Endothelial cell of umbilical vein (primary cell): ENCODE results near the gene NAA40. TPM values are rescaled to one million over a fixed set of nuclear protein-coding genes. Genes with fewer than 3 reads are reported as not detected.

Source experiments
- BruUV-seq: library from RNA; stranded (reverse); fragments of 400-500 nt; replicated peaks from 2 replicates; lab custom pipeline; 2021; lab: Mats Ljungman, UMichigan
- CTCF ChIA-PET: fragments of 300-600, 350-600 bp; sonication (Branson Sonifier 250); formaldehyde crosslinking; loops from one replicate; lab custom pipeline; 2021; ENCODE audit warnings: antibody characterized with exemption, inconsistent platforms; lab: Charles Lee
- POLR2A ChIA-PET: fragments of 300-600, 350-600 bp; sonication (Branson Sonifier 250); formaldehyde crosslinking; loops from one replicate; lab custom pipeline; 2021; ENCODE audit warnings: antibody characterized with exemption, inconsistent platforms; lab: Charles Lee
- DNase-seq: peaks from one replicate; pipeline ENCODE4 v3.0.0-alpha.2; 2011; ENCODE audit warnings: low read depth, low spot score
- FAIRE-seq: peaks from 2 replicates; lab custom pipeline; 2011; peaks lifted over from hg19 to GRCh38; lab: Jason Lieb, UNC
- H2AFZ ChIP-seq: 2 replicates; pipeline ENCODE4 v1.6.0; 2012; ENCODE audit warnings: low read depth, low read length, control low read depth, inconsistent platforms
- H3K27ac ChIP-seq: 2 replicates; pipeline ENCODE4 v1.5.1; 2011; ENCODE audit warnings: low read depth, mild to moderate bottlenecking, control low read depth, low read length, moderate library complexity; ENCODE audit not compliant: insufficient read depth
- H3K27me3 ChIP-seq, 2 experiments: 2 replicates each; pipeline versions ENCODE4 v1.6.0 to v1.6.1; 2011; ENCODE audit warnings: low read length in 2 of 2, mixed read lengths in 1 of 2; ENCODE audit not compliant: control insufficient read depth in 2 of 2, insufficient read depth in 2 of 2
- H3K36me3 ChIP-seq, 2 experiments: 2 replicates in 1 of 2; 3 replicates in 1 of 2; pipeline ENCODE4 v1.5.1; 2011; ENCODE audit warnings: low read length in 2 of 2, mild to moderate bottlenecking in 1 of 2, moderate library complexity in 1 of 2; ENCODE audit not compliant: control insufficient read depth in 2 of 2, insufficient read depth in 2 of 2; ENCODE audit errors: extremely low read depth in 1 of 2
- H3K4me1 ChIP-seq: 3 replicates; pipeline ENCODE4 v1.5.1; 2011; ENCODE audit warnings: mild to moderate bottlenecking, low read length; ENCODE audit not compliant: control insufficient read depth, insufficient read depth; ENCODE audit errors: extremely low read depth
- H3K4me2 ChIP-seq: 2 replicates; pipeline ENCODE4 v1.6.1; 2011; ENCODE audit warnings: low read length, control low read depth, mixed read lengths; ENCODE audit not compliant: insufficient read depth
- H3K4me3 ChIP-seq, 3 experiments: fragments of 200-600 bp in 1 of 3; sonication (generic), shearing (Covaris generic) in 1 of 3; replicated peaks in 1 of 3; 2 replicates each; pipeline ENCODE4 v1.5.1; 2011 to 2016; ENCODE audit warnings: control low read depth in 3 of 3, low read length in 3 of 3, mild to moderate bottlenecking in 2 of 3, inconsistent platforms in 1 of 3, low read depth in 1 of 3, moderate library complexity in 1 of 3; ENCODE audit not compliant: insufficient read depth in 1 of 3
- H3K79me2 ChIP-seq: 2 replicates; pipeline ENCODE4 v1.6.0; 2012; ENCODE audit warnings: low read length, inconsistent platforms; ENCODE audit not compliant: control insufficient read depth, insufficient read depth
- H3K9ac ChIP-seq: replicated peaks from 2 replicates; pipeline ENCODE3; 2011; ENCODE audit warnings: low read length, control low read depth; ENCODE audit not compliant: insufficient read depth; ENCODE audit errors: extremely low read depth
- H3K9me1 ChIP-seq: replicated peaks from 3 replicates; pipeline ENCODE4 v1.6.0; 2011; ENCODE audit warnings: mild to moderate bottlenecking, low read length; ENCODE audit not compliant: control insufficient read depth, insufficient read depth; ENCODE audit errors: extremely low read depth
- H3K9me3 ChIP-seq: replicated peaks from 2 replicates; pipeline ENCODE4 v1.5.1; 2012; ENCODE audit warnings: low read length, inconsistent platforms; ENCODE audit not compliant: control insufficient read depth, insufficient read depth
- H4K20me1 ChIP-seq: replicated peaks from 2 replicates; pipeline ENCODE3; 2011; ENCODE audit warnings: mild to moderate bottlenecking, low read length; ENCODE audit not compliant: control insufficient read depth, insufficient read depth; ENCODE audit errors: extremely low read depth
- CTCF ChIP-seq, 2 donors: IDR thresholded peaks; 1 replicate in 1 of 2; 2 replicates in 1 of 2; pipeline ENCODE4 v1.5.1; 2011; ENCODE audit warnings: low read length in 2 of 2, mild to moderate bottlenecking in 2 of 2, moderate library complexity in 2 of 2, control low read depth in 1 of 2, inconsistent platforms in 1 of 2, low read depth in 1 of 2; ENCODE audit not compliant: insufficient read depth in 1 of 2; ENCODE audit errors: extremely low read depth in 1 of 2
- EZH2 ChIP-seq: IDR thresholded peaks from 2 replicates; pipeline ENCODE4 v1.6.1; 2012; ENCODE audit warnings: borderline replicate concordance, low read depth, mild to moderate bottlenecking, moderate library complexity, low read length, inconsistent platforms; ENCODE audit not compliant: severe bottlenecking
- FOS ChIP-seq: IDR thresholded peaks from 2 replicates; pipeline ENCODE4 v1.6.1; 2011; ENCODE audit warnings: mild to moderate bottlenecking, low read length, moderate library complexity, borderline replicate concordance; ENCODE audit not compliant: insufficient read depth
- JUN ChIP-seq: IDR thresholded peaks from 2 replicates; pipeline ENCODE4 v1.6.1; 2011; ENCODE audit warnings: borderline replicate concordance, low read depth; ENCODE audit not compliant: insufficient read length, insufficient read depth
- MYC ChIP-seq: IDR thresholded peaks from one replicate; pipeline ENCODE4 v1.6.1; 2011; ENCODE audit warnings: mild to moderate bottlenecking, low read depth, low read length
- POLR2A ChIP-seq: IDR thresholded peaks from 2 replicates; pipeline ENCODE4 v1.6.1; 2012; ENCODE audit warnings: low read depth, mild to moderate bottlenecking, control low read depth, low read length
- POLR2AphosphoS5 ChIP-seq: IDR thresholded peaks from 2 replicates; pipeline ENCODE4 v1.6.1; 2012; ENCODE audit warnings: low read depth, mild to moderate bottlenecking, control low read depth, low read length, moderate library complexity; ENCODE audit not compliant: insufficient read depth
- dilution Hi-C: fragments of 300-500 bp; cut with MboI; formaldehyde crosslinking; loops from one replicate; pipeline ENCODE4 v1.15.0; 2019; ENCODE audit warnings: low sequenced_read_pairs; ENCODE audit not compliant: extremely low pct_ligation_motif_present
- intact Hi-C: fragments of 100-400 bp; cut with micrococcal nuclease; formaldehyde crosslinking; loops from one replicate; pipeline ENCODE4 v1.10.0; 2022
- polyA plus RNA-seq, 4 experiments: library from polyadenylated mRNA; depleted of rRNA in 3 of 4; stranded (reverse) in 3 of 4; unstranded in 1 of 4; fragments of >200 nt; gene quantifications; 2 replicates each; pipeline versions ENCODE4 v1.2.1 to v1.2.3, GENCODE V29; 2011 to 2012; ENCODE audit warnings: missing spikeins in 1 of 4
- total RNA-seq: library from RNA; stranded (reverse); gene quantifications from 2 replicates; pipeline ENCODE4 v1.2.3, GENCODE V29; 2021
- TF ChIP-seq, protein P1 (sequence below): IDR thresholded peaks from 2 replicates; pipeline ENCODE4 v1.6.1; 2011; ENCODE audit not compliant: insufficient read depth, insufficient read length

The NAA40 gene
- total and polyA plus RNA-seq, 2 donors (not counting 3 experiments of a cell fraction or from before 2014, with no cell fraction given): 28.5 to 32.3 TPM

GRCh38 chr11:64004590-64004984, 65.8 kb downstream of the NAA40 start:
- no peaks in the 10 kb centered on the region for H3K36me3 ChIP-seq
- POLR2A ChIA-PET: no interaction called here
- FAIRE-seq (no peak), DNase-seq (no peak)
- H3K4me3 ChIP-seq: no peak overlapping the region
- dilution Hi-C loops: no loop called here
- H3K9me1 ChIP-seq: no peaks in the 10 kb centered on the region
- BruUV-seq: no TSS peak
- no peak overlapping the region for H3K9ac ChIP-seq
- H3K4me2 ChIP-seq: no peak overlapping the region
- H3K79me2 ChIP-seq: no peaks in the 10 kb centered on the region
- no peaks in the 10 kb centered on the region for H4K20me1 ChIP-seq
- TF ChIP-seq CTCF (IDR thresholded peaks at IDR 0.05; ENCODE audit: extremely low read depth in 1 of 2, insufficient read depth in 1 of 2, low read depth in 1 of 2, low read length in 2 of 2) (no peak), EZH2 (no peak), MYC (no peak), POLR2AphosphoS5 (no peak), POLR2A (no peak), FOS (peak; percentile 41), JUN (no peak)
- TF ChIP-seq, protein P1, sequence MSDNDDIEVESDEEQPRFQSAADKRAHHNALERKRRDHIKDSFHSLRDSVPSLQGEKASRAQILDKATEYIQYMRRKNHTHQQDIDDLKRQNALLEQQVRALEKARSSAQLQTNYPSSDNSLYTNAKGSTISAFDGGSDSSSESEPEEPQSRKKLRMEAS: no peak
- CTCF ChIA-PET: no interaction called here
- no peaks in the 10 kb centered on the region for H3K9me3 ChIP-seq
- H3K4me1 ChIP-seq: peaks cover 43% of the 10 kb centered on the region
- intact Hi-C loops: no loop called here
- H3K27me3 ChIP-seq: no peaks in the 10 kb centered on the region
- no peak overlapping the region for H3K27ac ChIP-seq
- H2AFZ ChIP-seq: no peak overlapping the region
